Spinal cord (tissue), 10 donors: ENCODE results near the gene FKBP2. TPM values are rescaled to one million over a fixed set of nuclear protein-coding genes. Genes with fewer than 3 reads are reported as not detected.

ENCODE experiments used
- DNase-seq, 6 donors: peaks; one replicate each; pipeline versions ENCODE4 v3.0.0 to v3.0.0-alpha.2; 2013 to 2015; ENCODE audit warnings: low spot score in 6 of 6, low read depth in 4 of 6
- H3K27ac ChIP-seq: one replicate; pipeline ENCODE4 v1.5.1; 2013; ENCODE audit warnings: low read depth, low read length, control low read depth
- H3K27me3 ChIP-seq: one replicate; pipeline ENCODE4 v1.6.1; 2013; ENCODE audit warnings: low read length; ENCODE audit not compliant: control insufficient read depth, insufficient read depth
- H3K36me3 ChIP-seq: one replicate; pipeline ENCODE4 v1.6.1; 2013; ENCODE audit warnings: low read length; ENCODE audit not compliant: control insufficient read depth, insufficient read depth
- H3K4me1 ChIP-seq: one replicate; pipeline ENCODE4 v1.6.1; 2013; ENCODE audit warnings: low read length; ENCODE audit not compliant: control insufficient read depth, insufficient read depth
- H3K4me3 ChIP-seq: one replicate; pipeline ENCODE4 v1.5.1; 2013; ENCODE audit warnings: low read depth, low read length, control low read depth
- H3K9me3 ChIP-seq: one replicate; pipeline ENCODE4 v1.6.1; 2013; ENCODE audit warnings: low read length; ENCODE audit not compliant: control insufficient read depth, insufficient read depth
- WGBS: methylation state at CpG from one replicate; pipeline ENCODE4 v1.1.5; 2013; ENCODE audit warnings: missing lambda C conversion rate; ENCODE audit not compliant: insufficient coverage; 5-methylcytosine and 5-hydroxymethylcytosine counted together
- polyA plus RNA-seq, 2 donors: library from polyadenylated mRNA; unstranded; fragments of 120-200 nt; gene quantifications; one replicate each; pipeline ENCODE4 v1.2.1, GENCODE V29; 2013; ENCODE audit not compliant: insufficient read length in 2 of 2
- total RNA-seq, 2 donors: library from RNA; depleted of rRNA in 1 of 2; stranded (reverse); fragments of 120-200 nt in 1 of 2; fragments of >200 nt in 1 of 2; gene quantifications; one replicate each; pipeline versions ENCODE4 v1.2.3 to v1.2.4, GENCODE V29; 2013 to 2014
- donor health status: healthy.

FKBP2 gene
- total and polyA plus RNA-seq, 4 donors = 43.6 to 120 (median 102) TPM

DNA sequence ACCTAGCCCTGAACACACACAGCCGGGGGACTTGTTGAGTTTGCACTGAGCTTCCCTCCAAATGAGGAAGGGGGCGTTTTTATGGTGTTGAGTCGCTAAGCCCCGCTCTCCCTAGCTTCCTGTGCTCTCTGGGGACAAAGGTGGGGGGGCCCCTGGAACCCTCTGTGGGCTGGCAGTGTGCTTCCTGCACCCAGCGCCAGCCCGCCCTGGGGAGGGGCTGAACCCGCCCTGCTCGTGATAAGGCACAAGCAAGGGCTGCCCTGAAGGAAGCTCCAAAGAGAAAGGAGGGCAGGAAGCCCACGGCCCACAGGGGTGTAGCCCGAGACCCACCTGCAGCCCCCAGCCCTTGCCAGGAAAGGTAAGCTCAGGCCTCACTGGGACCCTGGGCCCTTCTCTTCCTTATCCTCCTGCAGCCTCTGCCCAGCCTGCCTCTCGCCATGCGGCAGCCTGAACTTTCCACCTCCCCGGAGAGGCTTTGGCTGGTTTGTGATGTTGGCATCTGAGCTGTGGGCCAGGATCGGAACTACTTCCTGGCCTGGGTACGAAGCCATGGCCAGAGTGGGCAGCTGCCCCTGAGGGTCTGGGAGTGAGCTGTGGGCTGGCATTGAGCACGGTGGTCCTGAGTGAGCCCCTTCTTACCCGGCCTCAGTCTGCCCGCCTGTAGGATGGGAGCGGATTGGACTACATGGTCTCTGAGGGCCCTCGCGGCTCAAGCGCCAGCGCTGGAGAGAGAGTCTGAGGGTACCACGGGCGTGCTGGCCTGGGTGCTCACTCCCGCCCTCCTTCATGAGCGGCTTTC, 34.2 kb upstream of the FKBP2 start, which contains the start of gene FERMT3:
Gene FERMT3 (plus strand): TSS at position 265 of the 799 bp plus-strand sequence. CDS start 644 bp downstream, outside the sequence.
- H3K36me3 ChIP-seq = peaks cover 91% of the 10 kb centered on the region
- no peaks in the 10 kb centered on the region for H3K27me3 ChIP-seq
- peaks cover 23% of the 10 kb centered on the region for H3K4me1 ChIP-seq
- WGBS = 86% methylated on average over 23 of the region's 27 CpGs
- no peaks in the 10 kb centered on the region for H3K9me3 ChIP-seq
- peak within 1 kb of the TSS; percentile 75 for H3K27ac ChIP-seq
- no peak within 1 kb of the TSS for H3K4me3 ChIP-seq
- DNase-seq = no peak

GRCh38 chr11:64207256-64208085, 33.4 kb upstream of the FKBP2 start:
- H3K4me1 ChIP-seq = peaks cover 23% of the 10 kb centered on the region
- DNase-seq = no peak
- H3K36me3 ChIP-seq = peaks cover 84% of the 10 kb centered on the region
- H3K9me3 ChIP-seq = no peaks in the 10 kb centered on the region
- 71% methylated on average over 27 of the region's 30 CpGs for WGBS
- no peak overlapping the region for H3K4me3 ChIP-seq
- peak overlapping the region; percentile 75 for H3K27ac ChIP-seq
- H3K27me3 ChIP-seq = no peaks in the 10 kb centered on the region

- H3K4me1 ChIP-seq = peaks cover 23% of the 10 kb centered on the region
- H3K27ac ChIP-seq = peak overlapping the region; percentile 75
- H3K27me3 ChIP-seq = no peaks in the 10 kb centered on the region
- DNase-seq = no peak
- 81% methylated on average over 23 of the region's 23 CpGs for WGBS
- H3K36me3 ChIP-seq = peaks cover 76% of the 10 kb centered on the region
- H3K4me3 ChIP-seq = no peak overlapping the region
- no peaks in the 10 kb centered on the region for H3K9me3 ChIP-seq
These were observed 32.7 kb upstream of the FKBP2 start for GRCh38 chr11:64208086-64208795.

GRCh38 chr11:64208796-64209562, 31.9 kb upstream of the FKBP2 start:
- Histone ChIP-seq H3K4me1 (peaks cover 23% of the 10 kb centered on the region), H3K9me3 (no peaks in the 10 kb centered on the region), H3K4me3 (no peak overlapping the region), H3K27me3 (no peaks in the 10 kb centered on the region), H3K36me3 (peaks cover 69% of the 10 kb centered on the region), H3K27ac (no peak overlapping the region)
- WGBS = 75% methylated on average over 18 of the region's 18 CpGs
- no peak for DNase-seq

DNA sequence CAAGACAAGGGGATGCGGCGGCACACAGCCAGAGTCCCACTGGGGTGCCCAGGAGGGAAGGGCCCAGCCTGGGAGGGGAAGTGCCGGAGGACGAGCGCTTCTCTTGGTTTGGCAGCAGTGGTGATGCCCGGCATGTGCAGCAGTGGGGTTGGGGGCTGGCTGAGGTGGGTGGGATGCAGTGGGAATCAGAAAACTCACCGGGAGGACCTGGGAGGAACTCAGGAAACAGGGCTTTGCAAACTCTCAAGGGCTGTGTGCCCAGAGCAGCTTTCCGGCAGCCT, 31.4 kb upstream of the FKBP2 start:
- H3K36me3 ChIP-seq = peaks cover 64% of the 10 kb centered on the region
- H3K27ac ChIP-seq = no peak overlapping the region
- peaks cover 18% of the 10 kb centered on the region for H3K4me1 ChIP-seq
- no peaks in the 10 kb centered on the region for H3K9me3 ChIP-seq
- WGBS = 80% methylated on average over 8 of the region's 8 CpGs
- DNase-seq = no peak
- no peak overlapping the region for H3K4me3 ChIP-seq
- H3K27me3 ChIP-seq = no peaks in the 10 kb centered on the region

GRCh38 chr11:64210301-64211020, 30.4 kb upstream of the FKBP2 start:
- Histone ChIP-seq H3K4me3 (no peak overlapping the region), H3K4me1 (peaks cover 18% of the 10 kb centered on the region), H3K9me3 (no peaks in the 10 kb centered on the region), H3K27ac (no peak overlapping the region), H3K36me3 (peaks cover 54% of the 10 kb centered on the region), H3K27me3 (no peaks in the 10 kb centered on the region)
- WGBS = 92% methylated on average over 24 of the region's 24 CpGs
- no peak for DNase-seq

DNA sequence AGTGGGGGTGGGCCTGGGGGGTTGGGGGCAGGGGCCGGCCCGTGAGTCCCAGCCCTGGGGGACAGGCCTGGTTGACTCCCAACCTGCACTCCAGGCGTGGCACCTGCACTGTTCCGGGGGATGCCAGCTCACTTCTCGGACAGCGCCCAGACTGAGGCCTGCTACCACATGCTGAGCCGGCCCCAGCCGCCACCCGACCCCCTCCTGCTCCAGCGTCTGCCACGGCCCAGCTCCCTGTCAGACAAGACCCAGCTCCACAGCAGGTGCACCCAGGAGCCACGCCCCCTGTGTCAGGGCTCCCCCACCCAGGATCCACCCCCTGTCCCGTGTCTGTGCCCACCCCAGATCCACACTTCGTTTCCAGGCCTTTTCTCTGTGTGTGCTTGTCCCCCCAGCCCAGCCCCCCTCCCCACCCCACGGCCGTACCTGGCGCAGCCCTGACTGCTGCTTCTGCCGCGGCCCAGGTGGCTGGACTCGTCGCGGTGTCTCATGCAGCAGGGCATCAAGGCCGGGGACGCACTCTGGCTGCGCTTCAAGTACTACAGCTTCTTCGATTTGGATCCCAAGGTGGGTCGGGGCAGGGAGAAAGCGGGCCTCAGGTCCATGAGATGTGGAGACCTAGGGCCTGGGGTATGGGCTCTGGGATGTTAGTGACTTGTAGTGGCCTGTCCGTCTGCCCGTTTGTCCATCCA, 29.6 kb upstream of the FKBP2 start:
- Histone ChIP-seq H3K4me1 (peaks cover 18% of the 10 kb centered on the region), H3K9me3 (no peaks in the 10 kb centered on the region), H3K4me3 (no peak overlapping the region), H3K27me3 (no peaks in the 10 kb centered on the region), H3K27ac (no peak overlapping the region), H3K36me3 (peaks cover 46% of the 10 kb centered on the region)
- no peak for DNase-seq
- 86% methylated on average over 26 of the region's 30 CpGs for WGBS

DNA sequence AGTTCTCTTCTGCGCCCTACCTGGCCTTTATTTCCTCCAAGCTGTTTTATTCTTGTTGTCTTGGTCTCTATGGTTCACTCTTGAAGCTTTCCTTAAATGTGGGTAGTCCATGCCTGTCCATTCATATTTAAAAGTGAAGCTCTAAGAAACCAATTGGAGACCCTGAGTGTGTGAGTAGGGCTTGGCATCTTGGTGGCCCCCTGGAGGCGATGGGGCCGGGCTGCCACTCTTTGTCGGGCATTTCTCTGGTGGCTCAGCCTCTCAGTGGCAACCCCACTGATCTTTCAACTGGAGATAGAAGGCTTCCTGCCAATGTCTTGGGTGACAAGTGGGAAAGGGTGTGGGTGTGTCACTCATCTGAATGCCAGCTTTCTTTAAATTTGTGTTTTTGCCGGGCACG, 24.0 kb upstream of the FKBP2 start:
- H3K27me3 ChIP-seq = no peaks in the 10 kb centered on the region
- WGBS = 64% methylated on average over 5 of the region's 6 CpGs
- no peaks in the 10 kb centered on the region for H3K9me3 ChIP-seq
- peaks cover 24% of the 10 kb centered on the region for H3K36me3 ChIP-seq
- H3K4me3 ChIP-seq = no peak overlapping the region
- peaks cover 10% of the 10 kb centered on the region for H3K4me1 ChIP-seq
- DNase-seq = no peak
- no peak overlapping the region for H3K27ac ChIP-seq
